H9 (cell line): ENCODE measurements around the gene ARHGEF7. TPM values are rescaled to one million over a fixed set of nuclear protein-coding genes. Genes with fewer than 3 reads are reported as not detected.

Experiments
- DNase-seq: peaks from one replicate; pipeline ENCODE4 v3.0.0-alpha.2; 2017
- H2AFZ ChIP-seq: one replicate; pipeline ENCODE4 v1.6.1; 2013; ENCODE audit warnings: mild to moderate bottlenecking, low read length, control low read depth, moderate library complexity
- H2AK5ac ChIP-seq: 2 replicates; pipeline ENCODE4 v1.6.1; 2013; ENCODE audit warnings: low read length, control low read depth, mixed read lengths; ENCODE audit not compliant: insufficient read length
- H2BK120ac ChIP-seq: one replicate; pipeline ENCODE4 v1.6.1; 2013; ENCODE audit warnings: low read depth, mild to moderate bottlenecking, low read length, control low read depth, inconsistent platforms; ENCODE audit not compliant: poor library complexity, severe bottlenecking
- H2BK12ac ChIP-seq: 2 replicates; pipeline ENCODE4 v1.6.1; 2013; ENCODE audit warnings: low read length, control low read depth, mixed read lengths, low read depth; ENCODE audit not compliant: insufficient read length
- H2BK15ac ChIP-seq: 2 replicates; pipeline ENCODE4 v1.6.1; 2013; ENCODE audit warnings: low read depth, low read length, control low read depth
- H2BK20ac ChIP-seq: one replicate; pipeline ENCODE4 v1.6.1; 2013; ENCODE audit warnings: low read depth, mild to moderate bottlenecking, low read length, control low read depth, inconsistent platforms; ENCODE audit not compliant: poor library complexity, severe bottlenecking
- H2BK5ac ChIP-seq: 2 replicates; pipeline ENCODE4 v1.6.1; 2013; ENCODE audit warnings: low read length, control low read depth, mixed read lengths; ENCODE audit not compliant: insufficient read length
- H3K14ac ChIP-seq: 2 replicates; pipeline ENCODE4 v1.6.1; 2013; ENCODE audit warnings: low read length, control low read depth; ENCODE audit not compliant: insufficient read depth
- H3K18ac ChIP-seq: 2 replicates; pipeline ENCODE4 v1.6.1; 2013; ENCODE audit warnings: low read depth, mild to moderate bottlenecking, mixed read lengths, low read length, control low read depth; ENCODE audit not compliant: insufficient read length
- H3K23ac ChIP-seq: 2 replicates; pipeline ENCODE4 v1.6.1; 2013; ENCODE audit warnings: low read length, control low read depth, mixed read lengths, low read depth; ENCODE audit not compliant: insufficient read length
- H3K23me2 ChIP-seq: 2 replicates; pipeline ENCODE4 v1.6.1; 2013; ENCODE audit warnings: low read depth, mild to moderate bottlenecking, mixed read lengths, low read length, control low read depth; ENCODE audit not compliant: insufficient read length, poor library complexity, severe bottlenecking
- H3K27ac ChIP-seq: 2 replicates; pipeline ENCODE4 v1.5.1; 2013; ENCODE audit warnings: low read length, control low read depth, mixed read lengths, low read depth; ENCODE audit not compliant: insufficient read length
- H3K27me3 ChIP-seq: 2 replicates; pipeline ENCODE4 v1.6.1; 2013; ENCODE audit warnings: low read length, control low read depth, inconsistent platforms; ENCODE audit not compliant: insufficient read depth
- H3K4ac ChIP-seq: 2 replicates; pipeline ENCODE4 v1.6.1; 2013; ENCODE audit warnings: low read depth, mild to moderate bottlenecking, control low read depth, inconsistent platforms, low read length, moderate library complexity
- H3K4me1 ChIP-seq: 2 replicates; pipeline ENCODE4 v1.6.1; 2013; ENCODE audit warnings: low read length, control low read depth, inconsistent platforms; ENCODE audit not compliant: insufficient read depth
- H3K4me2 ChIP-seq: 2 replicates; pipeline ENCODE4 v1.6.1; 2013; ENCODE audit warnings: low read length, control low read depth, mixed read lengths; ENCODE audit not compliant: insufficient read length, insufficient read depth
- H3K56ac ChIP-seq: 2 replicates; pipeline ENCODE4 v1.6.1; 2013; ENCODE audit warnings: low read depth, mild to moderate bottlenecking, mixed read lengths, low read length, control low read depth; ENCODE audit not compliant: insufficient read length
- H3K79me1 ChIP-seq: 2 replicates; pipeline ENCODE4 v1.6.1; 2013; ENCODE audit warnings: low read depth, mild to moderate bottlenecking, moderate library complexity, low read length, control low read depth, inconsistent platforms; ENCODE audit not compliant: insufficient read depth, poor library complexity, severe bottlenecking
- H3K79me2 ChIP-seq: 2 replicates; pipeline ENCODE4 v1.6.1; 2013; ENCODE audit warnings: low read length, control low read depth, inconsistent platforms; ENCODE audit not compliant: insufficient read depth
- H3K9ac ChIP-seq: 2 replicates; pipeline ENCODE4 v1.6.1; 2013; ENCODE audit warnings: low read length, control low read depth, mixed read lengths; ENCODE audit not compliant: insufficient read length; ENCODE audit errors: extremely low read depth
- H3K9me3 ChIP-seq: one replicate; pipeline ENCODE4 v1.6.1; 2013; ENCODE audit warnings: low read depth, low read length, inconsistent platforms; ENCODE audit not compliant: control insufficient read depth
- H3T11ph ChIP-seq: one replicate; pipeline ENCODE4 v1.6.1; 2013; ENCODE audit warnings: mild to moderate bottlenecking, low read length, control low read depth, inconsistent platforms
- H4K20me1 ChIP-seq: one replicate; pipeline ENCODE4 v1.6.1; 2013; ENCODE audit not compliant: control insufficient read depth, insufficient read length, insufficient read depth
- H4K5ac ChIP-seq: 2 replicates; pipeline ENCODE4 v1.6.1; 2013; ENCODE audit warnings: low read depth, mild to moderate bottlenecking, mixed read lengths, low read length, control low read depth; ENCODE audit not compliant: insufficient read length
- H4K8ac ChIP-seq: replicated peaks from 2 replicates; pipeline ENCODE4 v1.6.1; 2013; ENCODE audit warnings: low read length, control low read depth, mixed read lengths, low read depth; ENCODE audit not compliant: insufficient read length
- H4K91ac ChIP-seq: 2 replicates; pipeline ENCODE4 v1.6.1; 2013; ENCODE audit warnings: low read depth, mild to moderate bottlenecking, moderate library complexity, mixed read lengths, low read length, control low read depth; ENCODE audit not compliant: insufficient read length
- H3K27ac Mint-ChIP-seq, 3 experiments: 2 replicates in 2 of 3; 3 replicates in 1 of 3; pipeline ENCODE4 v1.8.0; 2020 to 2021; ENCODE audit warnings: mixed read lengths in 3 of 3, mild to moderate bottlenecking in 1 of 3, moderate library complexity in 1 of 3
- H3K27me3 Mint-ChIP-seq: 2 replicates; pipeline ENCODE4 v1.8.0; 2021; ENCODE audit warnings: low read depth, mild to moderate bottlenecking, moderate library complexity, mixed read lengths
- H3K36me3 Mint-ChIP-seq, 3 experiments: 2 replicates in 2 of 3; 3 replicates in 1 of 3; pipeline ENCODE4 v1.8.0; 2020 to 2021; ENCODE audit warnings: low read depth in 3 of 3, mixed read lengths in 3 of 3; ENCODE audit not compliant: insufficient read depth in 1 of 3
- H3K4me1 Mint-ChIP-seq, 2 experiments: 2 replicates each; pipeline ENCODE4 v1.8.0; 2020; ENCODE audit warnings: mixed read lengths in 2 of 2
- H3K4me3 Mint-ChIP-seq, 2 experiments: 2 replicates in 1 of 2; 3 replicates in 1 of 2; pipeline ENCODE4 v1.8.0; 2020 to 2021; ENCODE audit warnings: mild to moderate bottlenecking in 2 of 2, mixed read lengths in 2 of 2, moderate library complexity in 1 of 2
- H3K9me3 Mint-ChIP-seq, 2 experiments: 2 replicates in 1 of 2; 3 replicates in 1 of 2; pipeline ENCODE4 v1.8.0; 2020; ENCODE audit warnings: mild to moderate bottlenecking in 2 of 2, mixed read lengths in 2 of 2, moderate library complexity in 1 of 2
- CTCF ChIP-seq: fragments of 200-600 bp; sonication (generic); conservative IDR thresholded peaks from 3 replicates; pipeline ENCODE4 v1.8.0; 2021; ENCODE audit warnings: antibody characterized with exemption, mild to moderate bottlenecking
- WGBS: extraction: QIAGEN DNeasy Blood & Tissue Kit; methylation state at CpG from one replicate; pipeline ENCODE4 v1.1.7; 2013; ENCODE audit warnings: missing lambda C conversion rate, low lambda C conversion rate, mixed read lengths; ENCODE audit not compliant: insufficient read length; ENCODE audit errors: extremely low coverage; 5-methylcytosine and 5-hydroxymethylcytosine counted together
- total RNA-seq: library from RNA; stranded (reverse); gene quantifications from 2 replicates; pipeline ENCODE4 v1.2.1, GENCODE V29; 2021

ARHGEF7 gene
- total RNA-seq, 1 experiment from 2014 or later = 51.9 TPM

- no peak overlapping the region for H4K8ac ChIP-seq
- H3K27me3 Mint-ChIP-seq = no peaks in the 10 kb centered on the region
- H3K4me2 ChIP-seq = no peak overlapping the region
- no peak overlapping the region for H3K4ac ChIP-seq
- H3K4me1 Mint-ChIP-seq = peaks cover 20 to 21% of the 10 kb centered on the region in 2 experiments
- peak overlapping the region in 1 of 3 experiments; percentile 44; a peak in 1 of 7 replicates for H3K27ac Mint-ChIP-seq
- no peak overlapping the region for H3K18ac ChIP-seq
- no peak overlapping the region for H2BK5ac ChIP-seq
- no peak overlapping the region for H2BK15ac ChIP-seq
- H3K79me2 ChIP-seq = peaks cover 34% of the 10 kb centered on the region
- no peak overlapping the region for H2AFZ ChIP-seq
- no peak overlapping the region for H2BK12ac ChIP-seq
- no peak for TF ChIP-seq CTCF
- H3K27ac ChIP-seq = no peak overlapping the region
- no peaks in the 10 kb centered on the region for H4K20me1 ChIP-seq
- no peak overlapping the region for H4K5ac ChIP-seq
- no peak overlapping the region for H3K23ac ChIP-seq
- no peaks in the 10 kb centered on the region; the same call in 1 of the 2 replicates for H3K4me1 ChIP-seq
- H3K4me3 Mint-ChIP-seq = peak overlapping the region in 1 of 2 experiments; percentile 50; a peak in 1 of 5 replicates
- no peak overlapping the region for H3K14ac ChIP-seq
- no peak overlapping the region for H2BK120ac ChIP-seq
- WGBS = no CpG with 5 or more reads among the region's 1 CpG
- no peaks in the 10 kb centered on the region for H3K9me3 Mint-ChIP-seq
- H3T11ph ChIP-seq = no peak overlapping the region
- H4K91ac ChIP-seq = no peak overlapping the region
- H3K23me2 ChIP-seq = peaks cover 4% of the 10 kb centered on the region
- H3K9me3 ChIP-seq = no peaks in the 10 kb centered on the region
- no peak overlapping the region for H3K9ac ChIP-seq
- no peak overlapping the region for H3K56ac ChIP-seq
- H2AK5ac ChIP-seq = no peak overlapping the region
- DNase-seq = no peak
- peaks cover 7 to 18% (median 9%) of the 10 kb centered on the region in 3 experiments for H3K36me3 Mint-ChIP-seq
- peaks cover 7% of the 10 kb centered on the region for H3K79me1 ChIP-seq
- H2BK20ac ChIP-seq = no peak overlapping the region
- H3K27me3 ChIP-seq = no peaks in the 10 kb centered on the region
Observed at GRCh38 chr13:111156421-111156820, 41.3 kb downstream of the ARHGEF7 start.
